Endodermal cell (in vitro differentiated cells): ENCODE measurements around the gene ATF2. TPM values are rescaled to one million over a fixed set of nuclear protein-coding genes. Genes with fewer than 3 reads are reported as not detected.

Source experiments
- DNase-seq: peaks from one replicate; pipeline ENCODE4 v3.0.0-alpha.2; 2017
- H3K27ac ChIP-seq: 2 replicates; pipeline ENCODE4 v1.5.1; 2013; ENCODE audit warnings: mild to moderate bottlenecking, low read depth, low read length, moderate library complexity
- H3K27me3 ChIP-seq: 2 replicates; pipeline ENCODE4 v1.6.1; 2013; ENCODE audit warnings: mild to moderate bottlenecking, low read length, moderate library complexity; ENCODE audit not compliant: insufficient read depth, control insufficient read depth, poor library complexity, severe bottlenecking
- H3K36me3 ChIP-seq: 2 replicates; pipeline ENCODE4 v1.7.0; 2013; ENCODE audit warnings: mild to moderate bottlenecking, low read length, moderate library complexity; ENCODE audit not compliant: control insufficient read depth, insufficient read depth
- H3K4me1 ChIP-seq: one replicate; pipeline ENCODE4 v1.7.0; 2013; ENCODE audit warnings: low read length; ENCODE audit not compliant: control insufficient read depth, insufficient read depth
- H3K4me3 ChIP-seq: 2 replicates; pipeline ENCODE4 v1.5.1; 2013; ENCODE audit warnings: mild to moderate bottlenecking, low read length, moderate library complexity
- H3K9ac ChIP-seq: 2 replicates; pipeline ENCODE4 v1.6.1; 2013; ENCODE audit warnings: mild to moderate bottlenecking, low read length, moderate library complexity; ENCODE audit not compliant: poor library complexity, severe bottlenecking; ENCODE audit errors: extremely low read depth
- H3K9me3 ChIP-seq: 2 replicates; pipeline ENCODE4 v1.6.1; 2013; ENCODE audit warnings: mild to moderate bottlenecking, low read length, moderate library complexity; ENCODE audit not compliant: control insufficient read depth
- H3K27ac Mint-ChIP-seq: 2 replicates; pipeline ENCODE4 v1.8.0; 2020; ENCODE audit warnings: mixed read lengths
- H3K27me3 Mint-ChIP-seq: 2 replicates; pipeline ENCODE4 v1.8.0; 2021; ENCODE audit warnings: mild to moderate bottlenecking, mixed read lengths; ENCODE audit not compliant: insufficient read depth
- H3K36me3 Mint-ChIP-seq: 2 replicates; pipeline ENCODE4 v1.8.0; 2020; ENCODE audit warnings: low read depth, mixed read lengths
- H3K4me1 Mint-ChIP-seq: 2 replicates; pipeline ENCODE4 v1.8.0; 2020; ENCODE audit warnings: mixed read lengths
- H3K4me3 Mint-ChIP-seq: 2 replicates; pipeline ENCODE4 v1.8.0; 2020; ENCODE audit warnings: mild to moderate bottlenecking, moderate library complexity, mixed read lengths
- H3K9me3 Mint-ChIP-seq: 2 replicates; pipeline ENCODE4 v1.8.0; 2020; ENCODE audit warnings: mild to moderate bottlenecking, mixed read lengths
- WGBS, 2 experiments: methylation state at CpG; one replicate each; pipeline versions ENCODE4 v1.1.5 to v1.1.7; 2013; ENCODE audit warnings: missing lambda C conversion rate in 2 of 2, mixed read lengths in 1 of 2; ENCODE audit not compliant: insufficient coverage in 1 of 2, insufficient read length in 1 of 2; 5-methylcytosine and 5-hydroxymethylcytosine counted together
- total RNA-seq, 2 donors: library from RNA; stranded (reverse); fragmentation: NEBNext Ultra II Directional in 1 of 2; extraction: Animal tissue kit (Norgen Biotek cat#: 25700) in 1 of 2; gene quantifications; 2 replicates in 1 of 2; 3 replicates in 1 of 2; pipeline ENCODE4 v1.2.1, GENCODE V29; 2021
- TF ChIP-seq, protein P1 (sequence below): fragments of 200-600 bp; sonication (generic); conservative IDR thresholded peaks from 2 replicates; pipeline ENCODE4 v1.5.0; 2021; ENCODE audit warnings: antibody characterized with exemption, mild to moderate bottlenecking

Gene ATF2
- total RNA-seq, 2 donors from 2014 or later, result 53.0 to 56.0 TPM

DNA sequence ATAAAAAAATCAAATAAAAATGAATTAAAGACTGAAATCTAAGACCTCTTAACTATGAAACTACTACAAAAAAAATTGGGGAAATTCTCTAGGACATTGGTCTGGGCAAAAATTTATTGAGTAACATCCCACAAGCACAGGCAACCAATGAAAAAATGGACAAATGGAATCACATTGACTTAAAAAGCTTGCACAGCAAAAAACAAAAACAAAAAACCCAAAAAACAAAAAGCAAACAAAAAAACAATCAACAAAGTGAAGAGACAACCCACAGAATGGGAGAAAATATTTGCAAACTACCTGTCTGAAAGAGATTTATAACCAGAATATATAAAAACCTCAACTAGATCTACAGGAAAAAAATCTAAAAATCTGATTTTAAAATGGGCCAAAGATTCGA lies 99.5 kb downstream of the ATF2 start:
- Mint-ChIP-seq H3K4me1 (no peaks in the 10 kb centered on the region), H3K36me3 (peaks cover 25% of the 10 kb centered on the region), H3K27ac (no peak overlapping the region), H3K4me3 (no peak overlapping the region), H3K9me3 (no peaks in the 10 kb centered on the region), H3K27me3 (no peaks in the 10 kb centered on the region)
- H3K9me3 ChIP-seq, result peaks cover 4% of the 10 kb centered on the region
- H3K9ac ChIP-seq, result no peak overlapping the region
- peaks cover 47% of the 10 kb centered on the region for H3K36me3 ChIP-seq
- 88% methylated on average over 1 of the region's 1 CpG; no CpG with 5 or more reads in 1 of the 2 experiments for WGBS, 2 experiments
- DNase-seq, result no peak
- no peaks in the 10 kb centered on the region for H3K4me1 ChIP-seq
- TF ChIP-seq, protein P1, sequence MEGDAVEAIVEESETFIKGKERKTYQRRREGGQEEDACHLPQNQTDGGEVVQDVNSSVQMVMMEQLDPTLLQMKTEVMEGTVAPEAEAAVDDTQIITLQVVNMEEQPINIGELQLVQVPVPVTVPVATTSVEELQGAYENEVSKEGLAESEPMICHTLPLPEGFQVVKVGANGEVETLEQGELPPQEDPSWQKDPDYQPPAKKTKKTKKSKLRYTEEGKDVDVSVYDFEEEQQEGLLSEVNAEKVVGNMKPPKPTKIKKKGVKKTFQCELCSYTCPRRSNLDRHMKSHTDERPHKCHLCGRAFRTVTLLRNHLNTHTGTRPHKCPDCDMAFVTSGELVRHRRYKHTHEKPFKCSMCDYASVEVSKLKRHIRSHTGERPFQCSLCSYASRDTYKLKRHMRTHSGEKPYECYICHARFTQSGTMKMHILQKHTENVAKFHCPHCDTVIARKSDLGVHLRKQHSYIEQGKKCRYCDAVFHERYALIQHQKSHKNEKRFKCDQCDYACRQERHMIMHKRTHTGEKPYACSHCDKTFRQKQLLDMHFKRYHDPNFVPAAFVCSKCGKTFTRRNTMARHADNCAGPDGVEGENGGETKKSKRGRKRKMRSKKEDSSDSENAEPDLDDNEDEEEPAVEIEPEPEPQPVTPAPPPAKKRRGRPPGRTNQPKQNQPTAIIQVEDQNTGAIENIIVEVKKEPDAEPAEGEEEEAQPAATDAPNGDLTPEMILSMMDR, result no peak
- H3K27ac ChIP-seq, result no peak overlapping the region
- H3K4me3 ChIP-seq, result no peak overlapping the region
- no peaks in the 10 kb centered on the region for H3K27me3 ChIP-seq

DNA sequence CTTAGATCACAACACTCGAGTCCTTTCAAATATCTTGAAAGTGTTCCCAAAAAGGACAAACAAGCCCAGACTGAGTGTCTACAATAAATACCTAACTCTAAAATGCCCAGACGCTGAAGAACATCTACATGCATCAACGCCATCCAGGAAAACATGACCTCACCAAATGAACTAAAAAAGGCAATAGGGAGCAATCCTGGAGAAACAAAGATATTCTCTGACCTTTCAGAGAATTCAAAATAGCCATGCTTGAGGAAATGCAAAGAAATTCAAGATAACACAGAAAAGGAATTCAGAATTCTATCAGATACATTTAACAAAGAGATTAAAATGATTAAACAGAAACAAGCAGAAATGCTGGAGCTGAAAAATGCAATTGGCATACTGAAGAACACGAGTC lies 101.6 kb downstream of the ATF2 start:
- no peaks in the 10 kb centered on the region for H3K4me1 Mint-ChIP-seq
- WGBS, 2 experiments, result 95 to 100% methylated on average over 4 of the region's 4 CpGs

DNA sequence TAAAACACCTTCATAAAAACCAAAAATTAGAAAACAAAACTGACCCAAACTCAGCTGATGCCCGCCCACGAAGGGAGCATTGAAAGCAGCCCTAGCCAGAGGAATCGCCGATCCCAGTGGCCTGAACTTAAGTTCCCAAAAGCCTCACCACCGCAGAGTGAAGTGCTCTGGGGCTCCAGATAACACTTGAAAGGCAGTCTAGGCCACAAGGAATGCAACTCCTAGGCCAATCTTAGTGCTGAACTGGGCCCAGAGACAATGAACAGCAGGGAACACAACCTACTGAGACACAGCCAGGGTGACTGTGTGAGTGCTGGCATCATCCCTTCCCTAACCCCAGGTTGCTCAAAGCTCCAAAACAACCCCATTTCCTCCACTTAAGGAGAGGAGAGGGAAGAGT lies 103.2 kb downstream of the ATF2 start:
- Histone ChIP-seq H3K27me3 (no peaks in the 10 kb centered on the region), H3K36me3 (peaks cover 30% of the 10 kb centered on the region), H3K4me3 (no peak overlapping the region), H3K9ac (no peak overlapping the region), H3K9me3 (peaks cover 11% of the 10 kb centered on the region), H3K4me1 (no peaks in the 10 kb centered on the region), H3K27ac (no peak overlapping the region)
- peaks cover 22% of the 10 kb centered on the region for H3K36me3 Mint-ChIP-seq
- 91 to 95% methylated on average over 5 of the region's 5 CpGs for WGBS, 2 experiments
- H3K9me3 Mint-ChIP-seq, result no peaks in the 10 kb centered on the region
- TF ChIP-seq, protein P1, result no peak
- H3K27me3 Mint-ChIP-seq, result no peaks in the 10 kb centered on the region
- no peak overlapping the region for H3K27ac Mint-ChIP-seq
- H3K4me1 Mint-ChIP-seq, result no peaks in the 10 kb centered on the region
- DNase-seq, result no peak
- no peak overlapping the region for H3K4me3 Mint-ChIP-seq

More for the DNA sequence above, 101.6 kb downstream of the ATF2 start:
- no peaks in the 10 kb centered on the region for H3K9me3 Mint-ChIP-seq
- Histone ChIP-seq H3K27me3 (no peaks in the 10 kb centered on the region), H3K4me3 (no peak overlapping the region), H3K36me3 (peaks cover 42% of the 10 kb centered on the region), H3K4me1 (no peaks in the 10 kb centered on the region), H3K9me3 (peaks cover 11% of the 10 kb centered on the region), H3K27ac (no peak overlapping the region), H3K9ac (no peak overlapping the region)
- peaks cover 25% of the 10 kb centered on the region for H3K36me3 Mint-ChIP-seq
- H3K27ac Mint-ChIP-seq, result no peak overlapping the region
- no peaks in the 10 kb centered on the region for H3K27me3 Mint-ChIP-seq
- H3K4me3 Mint-ChIP-seq, result no peak overlapping the region
- TF ChIP-seq, protein P1, result no peak
- no peak for DNase-seq
